ENCODE data around the gene CREB5.
A peak's percentile ranks its signal among the peaks of the same experiment; 100 is the strongest.

Gene CREB5

GRCh38 chr7:28435732-28436378 is 23.5 kb downstream of the CREB5 start:
- DNase-seq (ENCODE audit: low spot score): no peak

GRCh38 chr7:28440055-28440601 is 27.8 kb downstream of the CREB5 start:
- no peak for DNase-seq (ENCODE audit: low spot score)

GRCh38 chr7:28442540-28443420 is 30.5 kb downstream of the CREB5 start:
- peak; percentile 74 for DNase-seq (ENCODE audit: low spot score)

- no peak for DNase-seq (ENCODE audit: low spot score)
Observed at GRCh38 chr7:28446131-28446530, 33.8 kb downstream of the CREB5 start.

- DNase-seq (ENCODE audit: low spot score): no peak
Observed at GRCh38 chr7:28447071-28447470, 34.8 kb downstream of the CREB5 start.

- DNase-seq (ENCODE audit: low spot score): no peak
Observed at GRCh38 chr7:28448708-28449107, 36.4 kb downstream of the CREB5 start.

- no peak for DNase-seq (ENCODE audit: low spot score)
Observed at GRCh38 chr7:28452681-28453080, 40.4 kb downstream of the CREB5 start.

GRCh38 chr7:28455486-28455885 is 43.2 kb downstream of the CREB5 start:
- DNase-seq (ENCODE audit: low spot score): no peak

- DNase-seq (ENCODE audit: low spot score): no peak
Observed at GRCh38 chr7:28456044-28456443, 43.7 kb downstream of the CREB5 start.

- no peak for DNase-seq (ENCODE audit: low spot score)
Observed at GRCh38 chr7:28458732-28459131, 46.4 kb downstream of the CREB5 start.

- DNase-seq (ENCODE audit: low spot score): no peak
Observed at GRCh38 chr7:28459306-28459705, 47.0 kb downstream of the CREB5 start.

GRCh38 chr7:28465697-28466096 is 53.4 kb downstream of the CREB5 start:
- DNase-seq (ENCODE audit: low spot score): no peak

- no peak for DNase-seq (ENCODE audit: low spot score)
Observed at GRCh38 chr7:28466341-28466740, 54.0 kb downstream of the CREB5 start.

GRCh38 chr7:28466885-28467284 is 54.6 kb downstream of the CREB5 start:
- DNase-seq (ENCODE audit: low spot score): no peak

GRCh38 chr7:28469562-28469961 is 57.2 kb downstream of the CREB5 start:
- DNase-seq (ENCODE audit: low spot score): no peak

GRCh38 chr7:28470344-28470743 is 58.0 kb downstream of the CREB5 start:
- no peak for DNase-seq (ENCODE audit: low spot score)

GRCh38 chr7:28472332-28472731 is 60.0 kb downstream of the CREB5 start:
- DNase-seq (ENCODE audit: low spot score): no peak

GRCh38 chr7:28473571-28474281 is 61.4 kb downstream of the CREB5 start:
- DNase-seq (ENCODE audit: low spot score): no peak

GRCh38 chr7:28474282-28474638 is 61.9 kb downstream of the CREB5 start:
- DNase-seq (ENCODE audit: low spot score): no peak

- DNase-seq (ENCODE audit: low spot score): no peak
Observed at GRCh38 chr7:28474640-28475039, 62.3 kb downstream of the CREB5 start.

- DNase-seq (ENCODE audit: low spot score): no peak
Observed at GRCh38 chr7:28477041-28477442, 64.7 kb downstream of the CREB5 start.

GRCh38 chr7:28478656-28479055 is 66.3 kb downstream of the CREB5 start:
- no peak for DNase-seq (ENCODE audit: low spot score)

- DNase-seq (ENCODE audit: low spot score): no peak
Observed at GRCh38 chr7:28479507-28479947, 67.2 kb downstream of the CREB5 start.

Measured in RKO (cell line).